Caco-2 (cell line): ENCODE results near the gene LRRC8A. TPM values are rescaled to one million over a fixed set of nuclear protein-coding genes. Genes with fewer than 3 reads are reported as not detected.

Source experiments
- BruUV-seq: library from RNA; stranded (reverse); fragments of 400-500 nt; replicated peaks from 2 replicates; lab custom pipeline; 2021; lab: Mats Ljungman, UMichigan
- CTCF ChIA-PET: fragments of 300-600 bp; sonication (Branson Sonifier 250); formaldehyde crosslinking; loops from one replicate; lab custom pipeline; 2022; ENCODE audit warnings: antibody characterized with exemption; lab: Charles Lee
- POLR2A ChIA-PET: fragments of 300-600 bp; sonication (Branson Sonifier 250); formaldehyde crosslinking; loops from one replicate; lab custom pipeline; 2022; ENCODE audit warnings: antibody characterized with exemption; lab: Charles Lee
- DNase-seq, 2 experiments: peaks; one replicate each; pipeline versions ENCODE4 v3.0.0 to v3.0.0-alpha.2; 2020 to 2022
- H3K27me3 ChIP-seq: replicated peaks from 2 replicates; pipeline ENCODE4 v1.6.0; 2011; ENCODE audit warnings: low read length; ENCODE audit not compliant: control insufficient read depth, insufficient read depth
- H3K36me3 ChIP-seq: 2 replicates; pipeline ENCODE4 v1.5.1; 2011; ENCODE audit warnings: low read length; ENCODE audit not compliant: control insufficient read depth, insufficient read depth
- H3K4me1 ChIP-seq: fragments of 250-450 bp; sonication (Bioruptor Pico); 2 replicates; pipeline ENCODE4 v1.5.1; 2020; ENCODE audit warnings: mild to moderate bottlenecking
- H3K4me3 ChIP-seq: 2 replicates; pipeline ENCODE4 v1.5.1; 2011; ENCODE audit warnings: low read depth, mild to moderate bottlenecking, control low read depth, low read length
- H3K9me3 ChIP-seq: fragments of 250-450 bp; sonication (Bioruptor Pico); 2 replicates; pipeline ENCODE4 v1.5.1; 2020; ENCODE audit warnings: mild to moderate bottlenecking, moderate library complexity
- H3K27ac Mint-ChIP-seq: one replicate; pipeline ENCODE4 v1.8.0; 2022; ENCODE audit warnings: mixed read lengths; ENCODE audit not compliant: unreplicated experiment
- H3K27me3 Mint-ChIP-seq: one replicate; pipeline ENCODE4 v1.8.0; 2022; ENCODE audit warnings: mixed read lengths; ENCODE audit not compliant: insufficient read depth, unreplicated experiment
- H3K36me3 Mint-ChIP-seq: one replicate; pipeline ENCODE4 v1.8.0; 2022; ENCODE audit warnings: mild to moderate bottlenecking, mixed read lengths; ENCODE audit not compliant: insufficient read depth, unreplicated experiment
- H3K4me1 Mint-ChIP-seq: one replicate; pipeline ENCODE4 v1.8.0; 2022; ENCODE audit warnings: low read depth, mixed read lengths; ENCODE audit not compliant: unreplicated experiment
- H3K4me3 Mint-ChIP-seq: one replicate; pipeline ENCODE4 v1.8.0; 2022; ENCODE audit warnings: mild to moderate bottlenecking, moderate library complexity, mixed read lengths; ENCODE audit not compliant: unreplicated experiment
- H3K9me3 Mint-ChIP-seq: one replicate; pipeline ENCODE4 v1.8.0; 2022; ENCODE audit warnings: mixed read lengths; ENCODE audit not compliant: unreplicated experiment
- CTCF ChIP-seq, 2 experiments: fragments of 200-600 bp in 1 of 2; IDR thresholded peaks; 1 replicate in 1 of 2; 2 replicates in 1 of 2; pipeline versions ENCODE4 v1.5.1 to v1.8.0; 2011 to 2022; ENCODE audit warnings: antibody characterized with exemption in 1 of 2, control low read depth in 1 of 2, inconsistent platforms in 1 of 2, low read depth in 1 of 2, low read length in 1 of 2, mild to moderate bottlenecking in 1 of 2, moderate library complexity in 1 of 2; ENCODE audit not compliant: insufficient read depth in 1 of 2, severe bottlenecking in 1 of 2, unreplicated experiment in 1 of 2
- intact Hi-C: fragments of 100-400 bp; cut with micrococcal nuclease; formaldehyde crosslinking; loops from one replicate; pipeline ENCODE4 v1.10.0; 2022; ENCODE audit not compliant: unreplicated experiment
- total RNA-seq: library from RNA; stranded (reverse); gene quantifications from 2 replicates; pipeline ENCODE4 v1.2.3, GENCODE V29; 2022

Gene LRRC8A
- total RNA-seq, 1 experiment from 2014 or later: 21.9 TPM

GRCh38 chr9:128936171-128936865 lies 54.4 kb downstream of the LRRC8A start:
- no peaks in the 10 kb centered on the region for H3K27me3 Mint-ChIP-seq
- no peaks in the 10 kb centered on the region for H3K36me3 ChIP-seq
- no peak overlapping the region for H3K27ac Mint-ChIP-seq
- H3K27me3 ChIP-seq: no peaks in the 10 kb centered on the region
- ChIA-PET CTCF (interaction anchor here (0.6 to 0.8 kb wide), 2 partner anchors 92 to 117 kb away, joined by 3 to 5 read pairs; partner anchors contain the start of gene SH3GLB2), POLR2A (no interaction called here)
- no peaks in the 10 kb centered on the region for H3K9me3 ChIP-seq
- no peak overlapping the region for H3K4me3 ChIP-seq
- no peak overlapping the region for H3K4me3 Mint-ChIP-seq
- no TSS peak for BruUV-seq
- no peak for DNase-seq
- H3K9me3 Mint-ChIP-seq: no peaks in the 10 kb centered on the region
- H3K4me1 ChIP-seq: no peaks in the 10 kb centered on the region
- H3K36me3 Mint-ChIP-seq: peaks cover 11% of the 10 kb centered on the region
- TF ChIP-seq CTCF (IDR thresholded peaks at IDR 0.05; ENCODE audit: insufficient read depth in 1 of 2, low read depth in 1 of 2, low read length in 1 of 2, severe bottlenecking in 1 of 2, unreplicated experiment in 1 of 2): no peak
- intact Hi-C loops: no loop called here
- no peaks in the 10 kb centered on the region for H3K4me1 Mint-ChIP-seq

- no peaks in the 10 kb centered on the region for H3K27me3 Mint-ChIP-seq
- H3K36me3 Mint-ChIP-seq: peaks cover 6% of the 10 kb centered on the region
Observed at GRCh38 chr9:128937310-128938165, 55.6 kb downstream of the LRRC8A start.

More at GRCh38 chr9:128937310-128938165, 55.6 kb downstream of the LRRC8A start:
- no peak for TF ChIP-seq CTCF (IDR thresholded peaks at IDR 0.05; ENCODE audit: insufficient read depth in 1 of 2, low read depth in 1 of 2, low read length in 1 of 2, severe bottlenecking in 1 of 2, unreplicated experiment in 1 of 2)
- Mint-ChIP-seq H3K4me1 (no peaks in the 10 kb centered on the region), H3K4me3 (no peak overlapping the region), H3K27ac (no peak overlapping the region), H3K9me3 (no peaks in the 10 kb centered on the region)
- no peaks in the 10 kb centered on the region for H3K27me3 ChIP-seq
- no peaks in the 10 kb centered on the region for H3K4me1 ChIP-seq
- DNase-seq: no peak
- ChIA-PET POLR2A (no interaction called here), CTCF (interaction anchor here (0.8 kb wide), 1 partner anchor 118 kb away, joined by 3 read pairs; no protein-coding TSS in a partner anchor)
- H3K4me3 ChIP-seq: no peak overlapping the region
- no peaks in the 10 kb centered on the region for H3K36me3 ChIP-seq
- H3K9me3 ChIP-seq: no peaks in the 10 kb centered on the region
- no TSS peak for BruUV-seq
- intact Hi-C loops: no loop called here
